ENCODE results near the gene HRH1. TPM values are rescaled to one million over a fixed set of nuclear protein-coding genes. Genes with fewer than 3 reads are reported as not detected.

Gene HRH1
- total and polyA plus RNA-seq, 2 of the 13 experiments (the other 11 are each of a cell fraction or from before 2014, with no cell fraction given), result not detected

DNA sequence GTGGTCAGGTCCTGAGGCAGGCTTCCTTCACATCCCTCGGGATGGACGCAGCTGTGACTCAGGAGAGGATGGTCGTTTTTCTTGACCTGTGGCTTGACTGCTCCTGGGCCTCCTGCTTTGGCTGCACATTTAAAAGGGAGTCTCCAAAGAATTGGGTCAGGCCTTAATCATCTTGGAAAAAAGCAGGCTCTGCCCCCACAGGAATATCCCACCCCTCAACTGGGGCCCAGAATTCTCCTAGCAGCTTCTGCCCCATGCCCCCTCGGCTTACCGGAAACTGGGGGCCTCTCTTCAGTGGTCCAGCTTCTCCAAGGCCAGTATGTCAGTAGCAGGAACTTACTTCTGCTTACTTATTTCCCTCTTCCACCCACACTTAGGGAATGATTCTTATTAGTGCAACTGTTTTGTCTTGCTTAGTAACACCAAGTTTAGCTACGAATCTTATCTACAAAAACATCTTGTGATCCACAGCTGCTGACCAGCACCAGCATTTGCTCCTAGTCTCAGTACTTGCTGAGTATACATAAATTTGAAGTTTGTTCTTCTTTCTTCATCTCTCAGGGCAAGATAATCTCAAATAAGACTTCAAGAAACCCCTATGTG is 153.6 kb downstream of the HRH1 start:
- POLR2A ChIA-PET, result no interaction called here
- H3K4me2 ChIP-seq (ENCODE audit: low read depth, low read length), result no peak overlapping the region
- in situ Hi-C loops (cut with HindIII; ENCODE audit: extremely low pct_ligation_motif_present, low pct_unique_long_range_greater_than_20kb), result no loop called here
- TF ChIP-seq ZNF335 (CRISPR knock-in tag; IDR thresholded peaks at IDR 0.05) (no peak), KDM5B (CRISPR knock-in tag; IDR thresholded peaks at IDR 0.05; ENCODE audit: borderline replicate concordance) (no peak), GMEB1 (CRISPR knock-in tag; IDR thresholded peaks at IDR 0.05; ENCODE audit: borderline replicate concordance) (no peak), TOE1 (CRISPR knock-in tag; IDR thresholded peaks at IDR 0.05) (no peak), ZNF629 (CRISPR knock-in tag; conservative IDR thresholded peaks at IDR 0.05) (no peak), ZSCAN30 (CRISPR knock-in tag; IDR thresholded peaks at IDR 0.05) (no peak), ZNF781 (CRISPR knock-in tag; IDR thresholded peaks at IDR 0.05; ENCODE audit: borderline replicate concordance, not compliant biosample characterization) (no peak), PLRG1 (conservative IDR thresholded peaks at IDR 0.05) (no peak), WIZ (CRISPR knock-in tag; IDR thresholded peaks at IDR 0.05) (no peak), NCOA1 (CRISPR knock-in tag; IDR thresholded peaks at IDR 0.05) (no peak), TIGD3 (CRISPR knock-in tag; IDR thresholded peaks at IDR 0.05; ENCODE audit: borderline replicate concordance) (no peak), ZNF414 (CRISPR knock-in tag; IDR thresholded peaks at IDR 0.05) (no peak), ZNF468 (CRISPR knock-in tag; IDR thresholded peaks at IDR 0.05) (no peak), E2F5 (CRISPR knock-in tag; conservative IDR thresholded peaks at IDR 0.05) (no peak)
- no peak overlapping the region for H3K4me3 ChIP-seq (replicated peaks in 1 of 3; ENCODE audit: insufficient read depth in 1 of 3, low read depth in 2 of 3, low read length in 3 of 3)
- no peak overlapping the region for H3K9ac ChIP-seq (ENCODE audit: insufficient read depth, low read depth, low read length)
- FAIRE-seq, result no peak
- ATAC-seq, result no peak
- no peaks in the 10 kb centered on the region for H3K79me2 ChIP-seq (ENCODE audit: insufficient read depth, low read length)
- 79% methylated on average over 6 of the region's 6 CpGs for WGBS (ENCODE audit: low lambda C conversion rate)
- no peak overlapping the region for H3K27ac ChIP-seq (ENCODE audit: extremely low read length, insufficient read depth, low read length)
- no peak for DNase-seq (ENCODE audit: low spot score)
- H3K4me1 ChIP-seq (ENCODE audit: insufficient read depth, low read length), result no peaks in the 10 kb centered on the region
- no peak overlapping the region for H2AFZ ChIP-seq (ENCODE audit: low read length)
- no peaks in the 10 kb centered on the region for H4K20me1 ChIP-seq (ENCODE audit: insufficient read depth, low read length)
- intact Hi-C loops (cut with micrococcal nuclease; ENCODE audit: unreplicated experiment), result no loop called here
- no peaks in the 10 kb centered on the region for H3K27me3 ChIP-seq (ENCODE audit: control insufficient read depth in 1 of 2, insufficient read depth in 2 of 2, low read length in 2 of 2)
- CTCF ChIA-PET (ENCODE audit: low intra/inter-chr PET ratio, low total read pairs), result no interaction called here
- H3K9me3 ChIP-seq (ENCODE audit: low read length), result no peaks in the 10 kb centered on the region
- peaks cover 2 to 31% of the 10 kb centered on the region in 2 experiments for H3K36me3 ChIP-seq (replicated peaks in 1 of 2; ENCODE audit: control insufficient read depth in 1 of 2, insufficient read depth in 2 of 2, low read length in 2 of 2)
- no TSS peak for BruUV-seq (replicated peaks)
